HepG2 (cell line): ENCODE data around the gene MCMBP. TPM values are rescaled to one million over a fixed set of nuclear protein-coding genes. Genes with fewer than 3 reads are reported as not detected.

ENCODE experiments used
- CHCHD3 ChIP-seq: sonication (generic); formaldehyde crosslinking; IDR thresholded peaks from 2 replicates; pipeline ENCODE4 v1.8.0; 2022; ENCODE audit warnings: mild to moderate bottlenecking, missing genetic modification reagents, moderate library complexity
- DMAP1 ChIP-seq: IDR thresholded peaks from 2 replicates; pipeline ENCODE4 v1.6.1; 2016
- EHMT2 ChIP-seq: fragments of 200-600 bp; sonication (generic); IDR thresholded peaks from 2 replicates; pipeline ENCODE4 v1.7.0; 2017; ENCODE audit warnings: antibody characterized with exemption, low read depth, low read length, borderline replicate concordance
- ELF3 ChIP-seq: IDR thresholded peaks from 2 replicates; pipeline ENCODE4 v1.6.1; 2016; ENCODE audit warnings: missing genetic modification reagents, missing compliant biosample characterization
- GTF3A ChIP-seq: sonication (generic); formaldehyde crosslinking; conservative IDR thresholded peaks from 2 replicates; pipeline ENCODE4 v1.4.0; 2020; ENCODE audit warnings: mild to moderate bottlenecking, missing genetic modification reagents
- HMG20A ChIP-seq: IDR thresholded peaks from 2 replicates; pipeline ENCODE4 v1.6.1; 2016; ENCODE audit warnings: borderline replicate concordance
- IKZF5 ChIP-seq: IDR thresholded peaks from 2 replicates; pipeline ENCODE4 v1.6.1; 2018; ENCODE audit warnings: missing genetic modification reagents, mild to moderate bottlenecking, missing compliant biosample characterization
- MNT ChIP-seq: fragments of 450-650 bp; IDR thresholded peaks from 2 replicates; pipeline ENCODE4 v1.6.1; 2016
- RFX1 ChIP-seq: fragments of 450-650 bp; IDR thresholded peaks from 2 replicates; pipeline ENCODE4 v1.6.1; 2017
- RFXAP ChIP-seq: sonication (generic); formaldehyde crosslinking; IDR thresholded peaks from 2 replicates; pipeline ENCODE4 v1.4.0; 2020; ENCODE audit warnings: missing genetic modification reagents, borderline replicate concordance
- SIX1 ChIP-seq: sonication (generic); formaldehyde crosslinking; IDR thresholded peaks from 2 replicates; pipeline ENCODE4 v1.4.0; 2020; ENCODE audit warnings: missing genetic modification reagents, borderline replicate concordance
- SP4 ChIP-seq: sonication (generic); formaldehyde crosslinking; IDR thresholded peaks from 2 replicates; pipeline ENCODE4 v1.8.1; 2023; ENCODE audit warnings: mild to moderate bottlenecking, missing genetic modification reagents
- SPEN ChIP-seq: sonication (generic); formaldehyde crosslinking; IDR thresholded peaks from 2 replicates; pipeline ENCODE4 v1.5.1; 2020; ENCODE audit warnings: low read depth, mild to moderate bottlenecking, missing genetic modification reagents
- TCF7 ChIP-seq: sonication (generic); IDR thresholded peaks from 2 replicates; pipeline ENCODE4 v1.6.1; 2016; ENCODE audit warnings: antibody characterized with exemption, low read depth
- THYN1 ChIP-seq: sonication (generic); formaldehyde crosslinking; IDR thresholded peaks from 2 replicates; pipeline ENCODE4 v1.8.1; 2023; ENCODE audit warnings: low read depth, mild to moderate bottlenecking, moderate library complexity, missing genetic modification reagents, borderline replicate concordance
- ZBTB14 ChIP-seq: sonication (generic); formaldehyde crosslinking; IDR thresholded peaks from 2 replicates; pipeline ENCODE4 v1.4.0; 2020; ENCODE audit warnings: missing genetic modification reagents
- ZFP36 ChIP-seq: fragments of 150-350 bp; IDR thresholded peaks from 2 replicates; pipeline ENCODE4 v1.6.1; 2018; ENCODE audit warnings: borderline replicate concordance, low read length, low read depth; ENCODE audit not compliant: partially characterized antibody
- ZFP36L1 ChIP-seq: sonication (generic); formaldehyde crosslinking; IDR thresholded peaks from 2 replicates; pipeline ENCODE4 v1.8.0; 2022; ENCODE audit warnings: mild to moderate bottlenecking, missing genetic modification reagents, moderate library complexity
- ZNF34 ChIP-seq: sonication (generic); formaldehyde crosslinking; IDR thresholded peaks from 2 replicates; pipeline ENCODE4 v1.4.0; 2020; ENCODE audit warnings: mild to moderate bottlenecking, missing genetic modification reagents, borderline replicate concordance
- ZNF556 ChIP-seq: sonication (generic); formaldehyde crosslinking; IDR thresholded peaks from 2 replicates; pipeline ENCODE4 v1.4.0; 2020; ENCODE audit warnings: mild to moderate bottlenecking, missing genetic modification reagents, borderline replicate concordance
- ZNF598 ChIP-seq: sonication (generic); formaldehyde crosslinking; IDR thresholded peaks from 2 replicates; pipeline ENCODE4 v1.5.1; 2020; ENCODE audit warnings: mild to moderate bottlenecking, missing genetic modification reagents, borderline replicate concordance
- ZNF616 ChIP-seq: sonication (generic); formaldehyde crosslinking; IDR thresholded peaks from 2 replicates; pipeline ENCODE4 v1.5.0; 2020; ENCODE audit warnings: low read depth, mild to moderate bottlenecking, missing genetic modification reagents
- ZNF784 ChIP-seq: sonication (generic); formaldehyde crosslinking; IDR thresholded peaks from 2 replicates; pipeline ENCODE4 v1.5.1; 2020; ENCODE audit warnings: missing genetic modification reagents, mild to moderate bottlenecking, borderline replicate concordance
- polyA plus RNA-seq, 8 experiments: library from polyadenylated mRNA; depleted of rRNA in 3 of 8; stranded (reverse) in 7 of 8; unstranded in 1 of 8; fragments of >200 nt; fragmentation: Illumina TruSeq in 4 of 8; extraction: Trizol in 4 of 8; gene quantifications; 2 replicates each; pipeline versions ENCODE4 v1.2.1 to v1.2.3, GENCODE V29; 2011 to 2016; ENCODE audit warnings: low read depth in 4 of 8, missing spikeins in 1 of 8, mixed read lengths in 1 of 8; ENCODE audit not compliant: insufficient read depth in 1 of 8
- total RNA-seq, 5 experiments: library from RNA; depleted of rRNA; stranded (reverse); fragments of >200 nt; fragmentation: Illumina TruSeq; extraction: Trizol; gene quantifications; 2 replicates each; pipeline ENCODE4 v1.2.3, GENCODE V29; 2016; ENCODE audit warnings: low read depth in 1 of 5
- TF ChIP-seq, protein P1 (sequence below): sonication (generic); formaldehyde crosslinking; IDR thresholded peaks from 2 replicates; pipeline ENCODE4 v1.5.0; 2020; ENCODE audit warnings: mild to moderate bottlenecking, missing genetic modification reagents, borderline replicate concordance

Gene MCMBP
- total and polyA plus RNA-seq, 2 of the 13 experiments (the other 11 are each of a cell fraction or from before 2014, with no cell fraction given), result 35.7 to 62.4 TPM

DNA sequence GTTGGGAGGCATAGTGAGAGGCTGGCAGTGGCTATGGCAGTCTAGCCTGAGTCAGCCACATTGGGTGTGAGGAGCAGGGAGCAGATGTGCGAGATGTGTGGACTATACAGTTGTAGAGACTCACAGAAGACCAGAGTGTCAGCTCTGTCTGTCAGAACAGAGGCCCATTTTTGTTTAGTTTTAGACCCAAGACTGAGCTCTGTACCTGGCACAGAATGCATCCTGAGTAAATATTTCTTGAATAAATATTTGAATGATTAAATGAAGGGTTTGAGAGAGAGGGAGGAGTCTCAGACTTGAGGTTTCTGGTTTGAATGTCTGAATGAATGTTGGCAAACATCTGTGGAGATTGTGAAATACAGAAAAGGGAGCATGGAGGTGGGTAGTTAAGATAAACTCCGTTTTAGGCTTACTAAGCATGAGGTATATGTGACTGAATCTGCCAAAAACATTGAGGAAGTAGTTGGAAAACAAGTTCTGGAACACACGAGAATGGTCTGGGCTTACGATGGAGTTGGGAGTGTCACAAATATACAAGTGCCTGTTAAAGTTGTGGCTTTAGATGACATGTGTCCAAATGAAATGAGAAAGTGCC lies 23.5 kb upstream of the MCMBP start (continued):
- TF ChIP-seq SPEN (no peak), RFX1 (no peak), ELF3 (CRISPR knock-in tag) (no peak; the same call in 1 of the 2 replicates), DMAP1 (CRISPR knock-in tag) (no peak), THYN1 (CRISPR knock-in tag) (no peak), ZNF556 (CRISPR knock-in tag) (no peak), ZFP36 (no peak), TCF7 (no peak), CHCHD3 (CRISPR knock-in tag) (no peak), ZNF598 (CRISPR knock-in tag) (no peak), MNT (no peak), ZFP36L1 (CRISPR knock-in tag) (no peak), IKZF5 (CRISPR knock-in tag) (no peak), EHMT2 (no peak), GTF3A (CRISPR knock-in tag) (no peak), RFXAP (0 out of 2 replicates have a peak, but pooled peaks have one; percentile 48), HMG20A (peak; percentile 30; the same call in 1 of the 2 replicates), SIX1 (CRISPR knock-in tag) (no peak), ZNF616 (no peak), ZNF34 (no peak), ZBTB14 (CRISPR knock-in tag) (no peak), SP4 (CRISPR knock-in tag) (no peak), ZNF784 (CRISPR knock-in tag) (0 out of 2 replicates have a peak, but pooled peaks have one; percentile 25)
- TF ChIP-seq, protein P1, sequence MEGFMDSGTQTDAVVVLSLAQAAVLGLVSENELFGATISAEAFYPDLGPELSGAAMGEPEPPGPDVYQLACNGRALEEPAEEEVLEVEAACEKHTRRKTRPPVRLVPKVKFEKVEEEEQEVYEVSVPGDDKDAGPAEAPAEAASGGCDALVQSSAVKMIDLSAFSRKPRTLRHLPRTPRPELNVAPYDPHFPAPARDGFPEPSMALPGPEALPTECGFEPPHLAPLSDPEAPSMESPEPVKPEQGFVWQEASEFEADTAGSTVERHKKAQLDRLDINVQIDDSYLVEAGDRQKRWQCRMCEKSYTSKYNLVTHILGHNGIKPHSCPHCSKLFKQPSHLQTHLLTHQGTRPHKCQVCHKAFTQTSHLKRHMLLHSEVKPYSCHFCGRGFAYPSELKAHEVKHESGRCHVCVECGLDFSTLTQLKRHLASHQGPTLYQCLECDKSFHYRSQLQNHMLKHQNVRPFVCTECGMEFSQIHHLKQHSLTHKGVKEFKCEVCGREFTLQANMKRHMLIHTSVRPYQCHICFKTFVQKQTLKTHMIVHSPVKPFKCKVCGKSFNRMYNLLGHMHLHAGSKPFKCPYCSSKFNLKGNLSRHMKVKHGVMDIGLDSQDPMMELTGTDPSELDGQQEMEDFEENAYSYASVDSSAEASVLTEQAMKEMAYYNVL (CRISPR knock-in tag), result no peak
